Measurements from ENCODE around the gene ZNF669.

GRCh38 chr1:247111259-247111699, 7.1 kb upstream of the ZNF669 start:
- TF ChIP-seq CTCF (IDR thresholded peaks at IDR 0.05; ENCODE audit: low read length) (no peak), EZH2phosphoT487 (IDR thresholded peaks at IDR 0.05; ENCODE audit: low read length) (no peak), EZH2 (optimal IDR thresholded peaks at IDR 0.05; ENCODE audit: low read depth, low read length) (no peak)
